Kasumi-1 (cell line): ENCODE data around the gene RNMT.
"Not testable (repeated sequence)": the region's sequence is repeated elsewhere in the genome, so short reads cannot be mapped to it uniquely, and the experiment has no call there.

Source experiments
- DNase-seq, 2 experiments: peaks; one replicate each; lab custom pipeline; 2025; lab: John Stamatoyannopoulos, UW

RNMT gene

GRCh38 chr18:13735681-13736080 lies 9.2 kb downstream of the RNMT start:
- DNase-seq, result no peak

- DNase-seq, result no peak
Measured at GRCh38 chr18:13745696-13746095, 19.2 kb downstream of the RNMT start.

GRCh38 chr18:13746633-13747032 lies 20.2 kb downstream of the RNMT start:
- no peak for DNase-seq

- DNase-seq, result not testable (repeated sequence)
Measured at GRCh38 chr18:13751599-13751998, 25.1 kb downstream of the RNMT start.

GRCh38 chr18:13756261-13756660 lies 29.8 kb downstream of the RNMT start:
- no peak for DNase-seq

GRCh38 chr18:13756671-13757070 lies 30.2 kb downstream of the RNMT start:
- DNase-seq, result no peak

GRCh38 chr18:13758622-13759021 lies 32.1 kb downstream of the RNMT start:
- DNase-seq, result no peak

- DNase-seq, result no peak
Measured at GRCh38 chr18:13760047-13760446, 33.6 kb downstream of the RNMT start.

GRCh38 chr18:13762690-13763439 lies 36.4 kb downstream of the RNMT start:
- no peak for DNase-seq

- DNase-seq, result no peak
Measured at GRCh38 chr18:13775058-13775457, 48.6 kb downstream of the RNMT start.

GRCh38 chr18:13791181-13791580 lies 64.7 kb downstream of the RNMT start:
- DNase-seq, result no peak

- DNase-seq, result no peak
Measured at GRCh38 chr18:13793819-13794218, 67.3 kb downstream of the RNMT start.

GRCh38 chr18:13796515-13796914 lies 70.0 kb downstream of the RNMT start:
- no peak for DNase-seq

- DNase-seq, result no peak
Measured at GRCh38 chr18:13797157-13797611, 70.7 kb downstream of the RNMT start.

- no peak for DNase-seq
Measured at GRCh38 chr18:13799396-13799795, 72.9 kb downstream of the RNMT start.

- peak; percentile 36 to 52 for DNase-seq
Measured at GRCh38 chr18:13800505-13801259, 74.2 kb downstream of the RNMT start.

GRCh38 chr18:13801260-13801601 lies 74.8 kb downstream of the RNMT start:
- DNase-seq, result no peak

GRCh38 chr18:13804305-13804704 lies 77.8 kb downstream of the RNMT start:
- DNase-seq, result no peak

- DNase-seq, result no peak
Measured at GRCh38 chr18:13808294-13809042, 82.0 kb downstream of the RNMT start.

GRCh38 chr18:13809043-13809430 lies 82.6 kb downstream of the RNMT start:
- no peak for DNase-seq

GRCh38 chr18:13809531-13810255 lies 83.2 kb downstream of the RNMT start:
- DNase-seq, result no peak

GRCh38 chr18:13810950-13811485 lies 84.5 kb downstream of the RNMT start:
- DNase-seq, result no peak
